GM12878 (cell line): Measurements from ENCODE around the gene KIRREL3. TPM values are rescaled to one million over a fixed set of nuclear protein-coding genes. Genes with fewer than 3 reads are reported as not detected.

Experiments used
- ATAC-seq: fragments of 200-7000 bp; cut with Tn5 transposase; 3 replicates; pipeline ENCODE4 v1.9.1; 2020; ENCODE audit warnings: mild to moderate bottlenecking, moderate library complexity
- BruUV-seq: library from RNA; stranded (reverse); fragments of 400-500 nt; replicated peaks from 2 replicates; lab custom pipeline; 2021; lab: Mats Ljungman, UMichigan
- CTCF ChIA-PET: fragments of 300-600 bp; sonication (Branson Sonifier 250); formaldehyde crosslinking; extraction: SDS; loops from one replicate; lab custom pipeline; 2021; ENCODE audit warnings: inconsistent platforms; lab: Yijun Ruan, JAX
- POLR2A ChIA-PET: fragments of 350-600 bp; formaldehyde crosslinking; extraction: SDS; loops from one replicate; lab custom pipeline; 2021; ENCODE audit warnings: inconsistent platforms; lab: Charles Lee
- RAD21 ChIA-PET: fragments of 300-600 bp; sonication (Branson Sonifier 250); formaldehyde crosslinking; loops from one replicate; lab custom pipeline; 2023; ENCODE audit warnings: antibody characterized with exemption; ENCODE audit not compliant: unreplicated experiment; lab: Charles Lee
- SMC1A ChIA-PET: fragments of 300-600 bp; sonication (Branson Sonifier 250); formaldehyde crosslinking; loops from one replicate; lab custom pipeline; 2023; ENCODE audit not compliant: unreplicated experiment, uncharacterized antibody; lab: Charles Lee
- DNase-seq: peaks from one replicate; pipeline ENCODE4 v3.0.0-alpha.2; 2011; ENCODE audit warnings: low read depth, low spot score
- FAIRE-seq: peaks from 3 replicates; lab custom pipeline; 2011; peaks lifted over from hg19 to GRCh38; lab: Jason Lieb, UNC
- H2AFZ ChIP-seq: 2 replicates; pipeline ENCODE4 v1.6.0; 2011; ENCODE audit warnings: low read depth, low read length, control low read depth; ENCODE audit not compliant: control insufficient read depth
- H3K27ac ChIP-seq: 2 replicates; pipeline ENCODE4 v1.5.1; 2011; ENCODE audit warnings: control low read depth; ENCODE audit not compliant: control insufficient read depth, insufficient read depth
- H3K27me3 ChIP-seq, 2 experiments: replicated peaks in 1 of 2; 2 replicates each; pipeline versions ENCODE4 v1.6.0 to v1.6.1; 2011; ENCODE audit warnings: low read length in 1 of 2; ENCODE audit not compliant: control insufficient read depth in 2 of 2, insufficient read depth in 2 of 2
- H3K36me3 ChIP-seq, 2 experiments: 2 replicates each; pipeline ENCODE4 v1.5.1; 2011; ENCODE audit warnings: low read length in 1 of 2; ENCODE audit not compliant: control insufficient read depth in 2 of 2, insufficient read depth in 2 of 2
- H3K4me1 ChIP-seq: 2 replicates; pipeline ENCODE4 v1.6.1; 2011; ENCODE audit warnings: mild to moderate bottlenecking, low read length, moderate library complexity, mixed read lengths; ENCODE audit not compliant: control insufficient read depth, insufficient read depth
- H3K4me2 ChIP-seq: 2 replicates; pipeline ENCODE4 v1.6.0; 2011; ENCODE audit warnings: control low read depth; ENCODE audit not compliant: control insufficient read depth, insufficient read depth
- H3K4me3 ChIP-seq: fragments of 200-600 bp; sonication (generic); 2 replicates; pipeline ENCODE4 v1.5.1; 2016
- H3K79me2 ChIP-seq: 2 replicates; pipeline ENCODE4 v1.6.0; 2011; ENCODE audit warnings: low read length; ENCODE audit not compliant: control insufficient read depth, insufficient read depth
- H3K9ac ChIP-seq: 2 replicates; pipeline ENCODE4 v1.8.0; 2011; ENCODE audit warnings: low read length, control low read depth, mixed read lengths; ENCODE audit not compliant: control insufficient read depth, insufficient read depth
- H3K9me3 ChIP-seq: replicated peaks from 3 replicates; pipeline ENCODE4 v1.5.1; 2011; ENCODE audit warnings: mild to moderate bottlenecking, low read length; ENCODE audit not compliant: control insufficient read depth, insufficient read depth
- H4K20me1 ChIP-seq: 2 replicates; pipeline ENCODE4 v1.6.0; 2011; ENCODE audit not compliant: control insufficient read depth, insufficient read depth
- CREM ChIP-seq: IDR thresholded peaks from 2 replicates; pipeline ENCODE4 v1.6.1; 2014; ENCODE audit warnings: antibody characterized with exemption, low read depth
- DPF2 ChIP-seq: fragments of 450-650 bp; IDR thresholded peaks from 2 replicates; pipeline ENCODE4 v1.6.1; 2017; ENCODE audit warnings: mild to moderate bottlenecking
- E2F8 ChIP-seq: fragments of 450-650 bp; IDR thresholded peaks from 2 replicates; pipeline ENCODE4 v1.6.1; 2018; ENCODE audit warnings: mild to moderate bottlenecking, low read depth, moderate library complexity; ENCODE audit not compliant: partially characterized antibody
- EGR1 ChIP-seq, 2 experiments: IDR thresholded peaks; 1 replicate in 1 of 2; 2 replicates in 1 of 2; pipeline ENCODE4 v1.6.1; 2011 to 2012; ENCODE audit warnings: low read depth in 2 of 2, low read length in 2 of 2, borderline replicate concordance in 1 of 2, mild to moderate bottlenecking in 1 of 2, moderate library complexity in 1 of 2
- EP300 ChIP-seq, 2 experiments: fragments of 150-350 bp in 1 of 2; IDR thresholded peaks; 2 replicates each; pipeline ENCODE4 v1.6.1; 2011 to 2012; ENCODE audit warnings: low read depth in 2 of 2, low read length in 2 of 2, borderline replicate concordance in 1 of 2, improper control_type of control experiment in 1 of 2, inconsistent platforms in 1 of 2; ENCODE audit not compliant: control insufficient read depth in 1 of 2
- GABPA ChIP-seq: IDR thresholded peaks from 2 replicates; pipeline ENCODE4 v1.6.1; 2014; ENCODE audit warnings: antibody characterized with exemption, low read depth, mild to moderate bottlenecking, inconsistent platforms
- MEF2B ChIP-seq: fragments of 450-650 bp; IDR thresholded peaks from 2 replicates; pipeline ENCODE4 v1.6.1; 2018; ENCODE audit warnings: mild to moderate bottlenecking, moderate library complexity; ENCODE audit not compliant: partially characterized antibody, poor library complexity, severe bottlenecking
- NRF1 ChIP-seq: conservative IDR thresholded peaks from 2 replicates; pipeline ENCODE4 v1.6.1; 2011; ENCODE audit warnings: mild to moderate bottlenecking, low read depth, low read length, improper control_type of control experiment
- RB1 ChIP-seq: fragments of 450-650 bp; formaldehyde crosslinking; IDR thresholded peaks from 2 replicates; pipeline ENCODE4 v1.6.1; 2017; ENCODE audit warnings: mild to moderate bottlenecking, borderline replicate concordance
- RBBP5 ChIP-seq: fragments of 200-600 bp; sonication (generic); conservative IDR thresholded peaks from 2 replicates; pipeline ENCODE4 v1.6.1; 2016
- RELA ChIP-seq: fragments of 450-650 bp; IDR thresholded peaks from 2 replicates; pipeline ENCODE4 v1.8.0; 2014; ENCODE audit warnings: borderline replicate concordance; ENCODE audit not compliant: partially characterized antibody
- SREBF1 ChIP-seq: IDR thresholded peaks from 2 replicates; pipeline ENCODE4 v1.6.1; 2012; ENCODE audit warnings: mild to moderate bottlenecking, low read length
- SREBF2 ChIP-seq: IDR thresholded peaks from 2 replicates; pipeline ENCODE4 v1.6.1; 2012; ENCODE audit warnings: mild to moderate bottlenecking, low read length
- ZZZ3 ChIP-seq: IDR thresholded peaks from 2 replicates; pipeline ENCODE4 v1.6.1; 2011; ENCODE audit warnings: low read depth; ENCODE audit not compliant: control insufficient read depth, insufficient read length
- WGBS: methylation state at CpG from one replicate; pipeline ENCODE4 v1.1.6; 2016; ENCODE audit warnings: low lambda C conversion rate; ENCODE audit not compliant: insufficient replicate concordance, insufficient coverage; ENCODE audit errors: missing lambda C conversion rate; 5-methylcytosine and 5-hydroxymethylcytosine counted together
- in situ Hi-C: fragments of 300-500 bp; cut with MboI; formaldehyde crosslinking; loops from 9 replicates; pipeline ENCODE4 v1.14.3; 2018; ENCODE audit warnings: mixed read lengths
- intact Hi-C: fragments of 100-400 bp; cut with micrococcal nuclease; formaldehyde crosslinking; loops from one replicate; pipeline ENCODE4 v1.14.2; 2022; ENCODE audit not compliant: unreplicated experiment
- polyA plus RNA-seq, 11 experiments: library from polyadenylated mRNA; depleted of rRNA in 4 of 11; unstranded in 6 of 11; stranded (reverse) in 5 of 11; fragments of >200 nt; fragmentation: Nextera tagmentation in 4 of 11; fragmentation: Illumina TruSeq in 1 of 11; extraction: Ambion mirVana in 4 of 11; extraction: Trizol in 1 of 11; gene quantifications; 1 replicate in 1 of 11; 2 replicates in 10 of 11; pipeline versions ENCODE4 v1.2.1 to v1.2.3, GENCODE V29; 2011 to 2016; ENCODE audit warnings: inconsistent platforms in 2 of 11, missing spikeins in 2 of 11, low read depth in 1 of 11
- total RNA-seq, 4 experiments: library from RNA; depleted of rRNA in 3 of 4; stranded (reverse); fragments of >200 nt in 3 of 4; fragmentation: Illumina TruSeq in 1 of 4; extraction: Trizol in 1 of 4; gene quantifications; 2 replicates each; pipeline versions ENCODE4 v1.2.1 to v1.2.3, GENCODE V29; 2013 to 2021

The KIRREL3 gene
- total and polyA plus RNA-seq, 10 of the 15 experiments (the other 5 are each of a cell fraction or from before 2014, with no cell fraction given), result under 0.01 TPM; not detected in 9

GRCh38 chr11:126479178-126479930, 521.2 kb downstream of the KIRREL3 start:
- Histone ChIP-seq H4K20me1 (no peaks in the 10 kb centered on the region), H3K36me3 (no peaks in the 10 kb centered on the region), H3K9me3 (no peaks in the 10 kb centered on the region), H3K27me3 (no peaks in the 10 kb centered on the region; a peak in 1 of 4 replicates), H2AFZ (no peak overlapping the region), H3K4me1 (peaks cover 13% of the 10 kb centered on the region), H3K9ac (no peak overlapping the region), H3K27ac (no peak overlapping the region), H3K4me2 (no peak overlapping the region), H3K79me2 (no peaks in the 10 kb centered on the region), H3K4me3 (no peak overlapping the region)
- no TSS peak for BruUV-seq
- intact Hi-C loops, result no loop called here
- no peak for TF ChIP-seq RELA
- in situ Hi-C loops, result no loop called here
- CTCF ChIA-PET, result interaction anchor here (0.7 to 8.2 kb wide), 14 partner anchors 10 to 556 kb away, joined by 3 to 232 read pairs (median 13); partner anchors contain the start of gene DCPS
- POLR2A ChIA-PET, result no interaction called here
- RAD21 ChIA-PET, result interaction anchor here (1.2 to 2.6 kb wide), 3 partner anchors 14 to 169 kb away, joined by 5 to 33 read pairs (median 5); no protein-coding TSS in a partner anchor
- ATAC-seq, result no peak
- DNase-seq, result no peak
- SMC1A ChIA-PET, result interaction anchor here (1.0 to 7.1 kb wide), 6 partner anchors 8 to 175 kb away, joined by 3 to 79 read pairs (median 12); partner anchors contain the start of gene DCPS
- no peak for FAIRE-seq
- WGBS, result 68% methylated on average over 15 of the region's 15 CpGs

GRCh38 chr11:126478466-126478865, 522.1 kb downstream of the KIRREL3 start:
- Histone ChIP-seq H3K36me3 (no peaks in the 10 kb centered on the region), H3K4me2 (no peak overlapping the region), H3K4me3 (no peak overlapping the region), H2AFZ (no peak overlapping the region), H3K9ac (no peak overlapping the region), H3K27ac (no peak overlapping the region), H3K9me3 (no peaks in the 10 kb centered on the region), H3K27me3 (no peaks in the 10 kb centered on the region; a peak in 1 of 4 replicates), H4K20me1 (no peaks in the 10 kb centered on the region), H3K79me2 (no peaks in the 10 kb centered on the region), H3K4me1 (peaks cover 8% of the 10 kb centered on the region)
- POLR2A ChIA-PET, result no interaction called here
- 56% methylated on average over 5 of the region's 5 CpGs for WGBS
- RAD21 ChIA-PET, result interaction anchor here (1.2 kb wide), 1 partner anchor 168 kb away, joined by 5 read pairs; no protein-coding TSS in a partner anchor
- intact Hi-C loops (no loop called here), in situ Hi-C loops (no loop called here)
- no peak for TF ChIP-seq RBBP5
- no peak for TF ChIP-seq CREM
- TF ChIP-seq EGR1 (IDR thresholded peaks at IDR 0.05; ENCODE audit: borderline replicate concordance in 1 of 2, low read depth in 2 of 2, low read length in 2 of 2), result no peak
- TF ChIP-seq ZZZ3, result no peak
- TF ChIP-seq GABPA, result no peak
- TF ChIP-seq EP300 (IDR thresholded peaks at IDR 0.05; ENCODE audit: borderline replicate concordance in 1 of 2, control insufficient read depth in 1 of 2, low read depth in 2 of 2, low read length in 2 of 2), result no peak
- TF ChIP-seq NRF1, result no peak
- TF ChIP-seq E2F8, result no peak
- no peak for TF ChIP-seq RB1
- no peak for TF ChIP-seq DPF2
- TF ChIP-seq SREBF1, result no peak
- TF ChIP-seq MEF2B, result no peak
- TF ChIP-seq SREBF2, result no peak
- DNase-seq, result no peak
- CTCF ChIA-PET, result interaction anchor here (2.8 to 8.1 kb wide), 3 partner anchors 11 to 161 kb away, joined by 31 to 125 read pairs (median 76); no protein-coding TSS in a partner anchor
- no TSS peak for BruUV-seq
- SMC1A ChIA-PET, result interaction anchor here (4.3 kb wide), 1 partner anchor 168 kb away, joined by 78 read pairs; no protein-coding TSS in a partner anchor
- FAIRE-seq, result no peak
- ATAC-seq, result no peak
